ENCODE measurements around the gene PLN.

DNA sequence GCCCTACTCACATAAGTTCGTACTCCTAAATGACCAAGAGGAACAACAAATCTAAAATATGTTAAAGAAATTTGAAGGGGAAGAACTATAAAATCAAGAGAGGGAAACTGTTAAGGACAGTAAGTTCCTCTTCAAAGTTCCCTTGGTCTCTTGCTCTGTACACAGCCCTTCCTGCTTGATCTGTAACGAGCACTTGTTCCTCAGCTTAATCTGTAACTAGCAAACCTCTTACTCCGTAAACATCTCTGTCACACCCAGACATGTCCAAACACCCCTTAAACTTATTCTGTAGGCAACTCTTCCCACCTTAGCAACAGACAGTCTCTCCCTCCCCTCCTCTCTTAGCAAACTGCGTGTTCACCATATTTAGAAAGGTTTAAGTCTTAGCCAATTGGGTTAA is 29.9 kb downstream of the PLN start:
- TF ChIP-seq POLR2A (IDR thresholded peaks at IDR 0.05): no peak
- TF ChIP-seq, protein P1, sequence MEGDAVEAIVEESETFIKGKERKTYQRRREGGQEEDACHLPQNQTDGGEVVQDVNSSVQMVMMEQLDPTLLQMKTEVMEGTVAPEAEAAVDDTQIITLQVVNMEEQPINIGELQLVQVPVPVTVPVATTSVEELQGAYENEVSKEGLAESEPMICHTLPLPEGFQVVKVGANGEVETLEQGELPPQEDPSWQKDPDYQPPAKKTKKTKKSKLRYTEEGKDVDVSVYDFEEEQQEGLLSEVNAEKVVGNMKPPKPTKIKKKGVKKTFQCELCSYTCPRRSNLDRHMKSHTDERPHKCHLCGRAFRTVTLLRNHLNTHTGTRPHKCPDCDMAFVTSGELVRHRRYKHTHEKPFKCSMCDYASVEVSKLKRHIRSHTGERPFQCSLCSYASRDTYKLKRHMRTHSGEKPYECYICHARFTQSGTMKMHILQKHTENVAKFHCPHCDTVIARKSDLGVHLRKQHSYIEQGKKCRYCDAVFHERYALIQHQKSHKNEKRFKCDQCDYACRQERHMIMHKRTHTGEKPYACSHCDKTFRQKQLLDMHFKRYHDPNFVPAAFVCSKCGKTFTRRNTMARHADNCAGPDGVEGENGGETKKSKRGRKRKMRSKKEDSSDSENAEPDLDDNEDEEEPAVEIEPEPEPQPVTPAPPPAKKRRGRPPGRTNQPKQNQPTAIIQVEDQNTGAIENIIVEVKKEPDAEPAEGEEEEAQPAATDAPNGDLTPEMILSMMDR (IDR thresholded peaks at IDR 0.05): no peak
- no peak for TF ChIP-seq POLR2AphosphoS5 (IDR thresholded peaks at IDR 0.05)
